Lung (tissue), 12 donors: ENCODE measurements around the gene SNTA1. TPM values are rescaled to one million over a fixed set of nuclear protein-coding genes. Genes with fewer than 3 reads are reported as not detected.

Experiments
- ATAC-seq: fragments of 200-7000 bp; cut with Tn5 transposase; one replicate; pipeline ENCODE4 v1.9.1; 2020; ENCODE audit warnings: moderate number of reproducible peaks; ENCODE audit not compliant: insufficient read depth, low FRiP score
- DNase-seq, 3 donors: peaks; one replicate each; pipeline ENCODE4 v3.0.0-alpha.2; 2013 to 2017
- H3K27ac ChIP-seq, 2 donors: one replicate each; pipeline ENCODE4 v1.5.1; 2013; ENCODE audit warnings: mild to moderate bottlenecking in 2 of 2, moderate library complexity in 2 of 2, control low read depth in 1 of 2, inconsistent platforms in 1 of 2, low read depth in 1 of 2, low read length in 1 of 2
- H3K27me3 ChIP-seq, 3 donors: one replicate each; pipeline ENCODE4 v1.5.1; 2013; ENCODE audit warnings: low read length in 2 of 3; ENCODE audit not compliant: control insufficient read depth in 3 of 3, insufficient read depth in 3 of 3
- H3K36me3 ChIP-seq, 4 donors: one replicate each; pipeline ENCODE4 v1.5.1; 2013; ENCODE audit warnings: low read length in 4 of 4, mild to moderate bottlenecking in 1 of 4, moderate library complexity in 1 of 4; ENCODE audit not compliant: control insufficient read depth in 4 of 4, insufficient read depth in 4 of 4
- H3K4me1 ChIP-seq, 5 donors: one replicate each; pipeline ENCODE4 v1.5.1; 2013; ENCODE audit warnings: low read length in 5 of 5, mild to moderate bottlenecking in 2 of 5, moderate library complexity in 1 of 5; ENCODE audit not compliant: control insufficient read depth in 5 of 5, insufficient read depth in 5 of 5
- H3K4me3 ChIP-seq: one replicate; pipeline ENCODE4 v1.5.1; 2013; ENCODE audit warnings: mild to moderate bottlenecking, control low read depth, moderate library complexity
- H3K9ac ChIP-seq, 2 donors: one replicate each; pipeline ENCODE4 v1.5.1; 2013; ENCODE audit warnings: low read length in 2 of 2, control low read depth in 1 of 2; ENCODE audit not compliant: insufficient read depth in 1 of 2
- H3K9me3 ChIP-seq, 4 donors: one replicate each; pipeline ENCODE4 v1.5.1; 2013; ENCODE audit warnings: low read length in 3 of 4, mild to moderate bottlenecking in 1 of 4, moderate library complexity in 1 of 4; ENCODE audit not compliant: control insufficient read depth in 4 of 4, insufficient read depth in 3 of 4
- WGBS, 2 donors: extraction: QIAGEN DNeasy Blood & Tissue Kit; methylation state at CpG; one replicate each; pipeline ENCODE4 v1.1.7; 2013; 5-methylcytosine and 5-hydroxymethylcytosine counted together
- polyA plus RNA-seq, 2 donors: library from polyadenylated mRNA; stranded (reverse); fragments of 200-250 nt; gene quantifications; one replicate each; pipeline ENCODE4 v1.2.1, GENCODE V29; 2013
- total RNA-seq, 2 donors: library from RNA; depleted of rRNA in 1 of 2; stranded (reverse); fragments of >200 nt in 1 of 2; gene quantifications; one replicate each; pipeline ENCODE4 v1.2.1, GENCODE V29; 2014 to 2021
- TF ChIP-seq, protein P1 (sequence below): IDR thresholded peaks from 2 replicates; pipeline ENCODE4 v1.5.1; 2012; ENCODE audit warnings: mild to moderate bottlenecking; ENCODE audit errors: control extremely low read depth, extremely low read depth
- donor health status: control.
- donor health status: control.
- donor health status: Bipolar disorder and iron deficiency.
- donor health status: healthy.
- donor health status: DM: yes; HTN: yes; CAD: no.

SNTA1 gene
- total and polyA plus RNA-seq, 4 donors: 3.7 to 9.9 (median 6.8) TPM

DNA sequence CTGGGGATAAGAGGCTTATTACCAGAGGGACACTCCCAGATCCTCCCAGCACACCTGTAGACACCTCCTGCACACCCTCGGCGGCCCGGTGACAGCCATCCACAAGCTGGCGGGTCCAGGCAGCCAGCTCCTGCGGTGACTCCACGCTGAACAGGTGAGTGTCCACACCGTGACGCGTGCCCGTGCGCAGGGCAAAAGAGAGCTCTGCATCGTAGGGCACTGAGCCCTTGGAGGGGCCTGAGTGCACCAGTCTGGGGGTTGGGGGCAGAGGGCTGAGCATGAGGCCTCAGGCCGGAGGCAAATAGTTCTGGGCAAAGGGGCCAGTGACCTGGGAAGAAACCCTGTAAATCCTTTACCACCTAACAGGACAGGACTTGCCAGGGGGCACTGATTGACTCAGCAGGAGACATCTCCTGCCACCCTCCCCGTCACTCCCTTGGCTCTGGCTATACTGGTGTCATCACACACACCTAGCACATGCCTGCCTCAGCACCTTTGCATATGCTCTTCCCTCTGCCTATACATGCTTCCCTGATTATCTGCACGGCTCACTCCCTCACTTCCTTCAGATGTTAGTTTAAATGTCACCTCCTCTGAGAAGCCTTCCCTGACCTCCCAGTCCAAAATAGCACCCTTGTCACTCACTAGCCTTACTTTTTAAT, 33.4 kb downstream of the SNTA1 start:
- no peaks in the 10 kb centered on the region for H3K4me1 ChIP-seq
- peaks cover 0 to 3% (median 0%) of the 10 kb centered on the region in 4 donors for H3K9me3 ChIP-seq
- ATAC-seq (no peak), DNase-seq (no peak)
- no peak overlapping the region for H3K27ac ChIP-seq
- H3K27me3 ChIP-seq: no peaks in the 10 kb centered on the region
- H3K9ac ChIP-seq: no peak overlapping the region
- peaks cover 0 to 18% (median 14%) of the 10 kb centered on the region in 4 donors for H3K36me3 ChIP-seq
- TF ChIP-seq, protein P1, sequence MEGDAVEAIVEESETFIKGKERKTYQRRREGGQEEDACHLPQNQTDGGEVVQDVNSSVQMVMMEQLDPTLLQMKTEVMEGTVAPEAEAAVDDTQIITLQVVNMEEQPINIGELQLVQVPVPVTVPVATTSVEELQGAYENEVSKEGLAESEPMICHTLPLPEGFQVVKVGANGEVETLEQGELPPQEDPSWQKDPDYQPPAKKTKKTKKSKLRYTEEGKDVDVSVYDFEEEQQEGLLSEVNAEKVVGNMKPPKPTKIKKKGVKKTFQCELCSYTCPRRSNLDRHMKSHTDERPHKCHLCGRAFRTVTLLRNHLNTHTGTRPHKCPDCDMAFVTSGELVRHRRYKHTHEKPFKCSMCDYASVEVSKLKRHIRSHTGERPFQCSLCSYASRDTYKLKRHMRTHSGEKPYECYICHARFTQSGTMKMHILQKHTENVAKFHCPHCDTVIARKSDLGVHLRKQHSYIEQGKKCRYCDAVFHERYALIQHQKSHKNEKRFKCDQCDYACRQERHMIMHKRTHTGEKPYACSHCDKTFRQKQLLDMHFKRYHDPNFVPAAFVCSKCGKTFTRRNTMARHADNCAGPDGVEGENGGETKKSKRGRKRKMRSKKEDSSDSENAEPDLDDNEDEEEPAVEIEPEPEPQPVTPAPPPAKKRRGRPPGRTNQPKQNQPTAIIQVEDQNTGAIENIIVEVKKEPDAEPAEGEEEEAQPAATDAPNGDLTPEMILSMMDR: no peak
- 95 to 96% methylated on average over 15 of the region's 15 CpGs for WGBS, 2 donors
- no peak overlapping the region for H3K4me3 ChIP-seq

DNA sequence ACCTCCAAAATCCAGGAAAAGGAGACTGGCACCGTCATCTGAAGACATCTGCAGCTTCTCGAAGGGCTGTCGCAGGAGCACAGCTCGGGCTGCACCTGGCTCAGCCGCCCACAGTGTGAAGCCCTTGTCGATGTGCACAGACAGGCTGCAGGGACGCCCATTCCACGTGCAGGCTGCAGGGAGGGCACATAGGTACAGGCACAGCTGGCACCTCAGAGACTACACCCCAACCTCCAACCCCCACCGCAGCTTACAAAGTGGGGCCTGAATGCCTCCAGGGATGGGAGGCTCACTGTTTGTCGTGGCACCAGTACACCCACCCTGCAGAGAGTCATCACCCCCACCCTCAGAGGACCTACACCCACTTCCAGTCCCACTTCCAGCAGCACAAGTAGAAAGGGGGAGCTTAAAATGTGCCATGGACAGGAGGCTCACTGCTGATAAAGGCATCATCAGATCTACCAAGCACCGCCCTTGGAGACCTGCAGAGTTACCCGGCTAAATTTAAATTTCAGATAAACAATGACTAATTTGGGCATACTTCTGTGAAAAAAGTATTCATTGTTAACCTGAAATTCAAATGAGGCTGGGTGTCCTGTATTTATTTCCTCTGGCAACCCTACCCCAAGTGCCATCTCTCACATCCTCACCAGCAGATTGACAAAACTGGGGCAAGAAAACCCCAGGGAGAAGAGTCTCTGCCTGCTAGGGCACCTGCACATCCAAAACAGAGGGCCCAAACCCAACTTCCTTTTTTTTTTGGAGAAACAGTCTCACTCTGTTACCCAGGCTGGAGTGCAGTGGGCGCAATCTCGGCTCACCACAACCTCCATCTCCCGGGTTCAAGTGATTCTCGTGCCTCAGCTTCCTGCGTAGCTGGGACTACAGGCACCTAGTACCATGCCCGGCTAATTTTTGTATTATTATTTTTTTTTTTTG, 34.6 kb downstream of the SNTA1 start:
- H3K4me1 ChIP-seq: no peaks in the 10 kb centered on the region
- H3K9me3 ChIP-seq: peaks cover 0 to 3% (median 0%) of the 10 kb centered on the region in 4 donors
- TF ChIP-seq, protein P1: no peak
- H3K4me3 ChIP-seq: no peak overlapping the region
- DNase-seq (no peak), ATAC-seq (no peak)
- no peak overlapping the region for H3K9ac ChIP-seq
- H3K36me3 ChIP-seq: peaks cover 0 to 23% (median 14%) of the 10 kb centered on the region in 4 donors
- H3K27me3 ChIP-seq: no peaks in the 10 kb centered on the region
- no peak overlapping the region for H3K27ac ChIP-seq
- WGBS, 2 donors: 79 to 84% methylated on average over 18 of the region's 18 CpGs

DNA sequence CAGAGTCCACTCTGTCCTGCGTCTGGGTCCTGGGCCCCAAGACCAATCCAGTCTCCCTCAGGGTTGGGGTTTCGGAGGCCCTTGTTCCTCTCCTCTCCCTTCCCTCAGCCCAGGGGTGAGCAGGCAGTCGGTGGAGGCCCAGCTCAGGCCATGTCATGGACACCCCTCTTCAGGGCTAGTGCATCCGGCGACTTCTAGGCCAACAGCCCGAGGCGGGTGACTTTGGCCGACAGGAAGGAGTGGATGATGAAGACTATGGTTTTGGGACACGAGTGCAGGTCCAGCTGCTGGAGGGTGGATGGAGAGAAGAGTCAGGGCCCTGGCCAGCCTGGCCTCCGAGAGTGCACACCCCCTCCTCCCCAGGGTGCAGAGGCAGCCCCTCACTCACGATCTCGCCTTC, 35.2 kb downstream of the SNTA1 start:
- Histone ChIP-seq H3K9ac (no peak overlapping the region), H3K4me1 (no peaks in the 10 kb centered on the region), H3K36me3 (peaks cover 0 to 23% (median 14%) of the 10 kb centered on the region in 4 donors), H3K4me3 (no peak overlapping the region), H3K27me3 (no peaks in the 10 kb centered on the region), H3K9me3 (peaks cover 0 to 3% (median 0%) of the 10 kb centered on the region in 4 donors), H3K27ac (no peak overlapping the region)
- ATAC-seq (no peak), DNase-seq (no peak)
- TF ChIP-seq, protein P1: no peak
- WGBS, 2 donors: 92 to 94% methylated on average over 12 of the region's 12 CpGs
